Lower lobe of right lung (tissue), 2 donors: ENCODE results near the gene SRGAP1. TPM values are rescaled to one million over a fixed set of nuclear protein-coding genes. Genes with fewer than 3 reads are reported as not detected.

Experiments
- ATAC-seq, 2 donors: fragments of 200-7000 bp; cut with Tn5 transposase; one replicate each; pipeline ENCODE4 v1.9.1; 2020 to 2022; ENCODE audit warnings: mild to moderate bottlenecking in 2 of 2, moderate library complexity in 2 of 2
- DNase-seq: peaks from one replicate; pipeline ENCODE4 v3.0.0-alpha.2; 2020
- H3K27ac ChIP-seq: fragments of 200-600 bp; one replicate; pipeline ENCODE4 v1.8.0; 2022
- H3K27me3 ChIP-seq: fragments of 200-600 bp; one replicate; pipeline ENCODE4 v1.8.0; 2022; ENCODE audit warnings: low read depth
- H3K36me3 ChIP-seq: fragments of 200-600 bp; one replicate; pipeline ENCODE4 v1.8.0; 2022; ENCODE audit warnings: mild to moderate bottlenecking
- H3K4me1 ChIP-seq: fragments of 200-600 bp; one replicate; pipeline ENCODE4 v1.8.0; 2022
- H3K4me3 ChIP-seq: fragments of 200-600 bp; one replicate; pipeline ENCODE4 v1.8.0; 2022; ENCODE audit warnings: mild to moderate bottlenecking
- H3K9me3 ChIP-seq: fragments of 200-600 bp; one replicate; pipeline ENCODE4 v1.8.0; 2022
- CTCF ChIP-seq: fragments of 200-600 bp; IDR thresholded peaks from one replicate; pipeline ENCODE4 v1.8.0; 2022; ENCODE audit warnings: antibody characterized with exemption, mild to moderate bottlenecking
- intact Hi-C: fragments of 100-400 bp; cut with DNase I; formaldehyde crosslinking; loops from one replicate; pipeline ENCODE4 v1.11.0; 2022
- total RNA-seq: library from RNA; stranded (reverse); fragmentation: NEBNext Ultra II Directional; extraction: Animal tissue kit (Norgen Biotek cat#: 25700); gene quantifications from one replicate; pipeline ENCODE4 v1.2.1, GENCODE V29; 2021
- donor health status: DM: no; HTN: yes; CAD: no; lungs with severe emphysema.

The SRGAP1 gene
- total RNA-seq, 1 donor from 2014 or later = 6.7 TPM

GRCh38 chr12:63978519-63978918, 134.0 kb downstream of the SRGAP1 start:
- intact Hi-C loops = no loop called here
- no peak for ATAC-seq
- H3K27me3 ChIP-seq = no peaks in the 10 kb centered on the region

GRCh38 chr12:63980211-63980610, 135.7 kb downstream of the SRGAP1 start:
- intact Hi-C loops = no loop called here
- Histone ChIP-seq H3K27me3 (no peaks in the 10 kb centered on the region), H3K4me3 (no peak overlapping the region)

More at GRCh38 chr12:63978519-63978918, 134.0 kb downstream of the SRGAP1 start:
- no peak overlapping the region for H3K4me3 ChIP-seq
- no peaks in the 10 kb centered on the region for H3K9me3 ChIP-seq
- DNase-seq = no peak
- H3K4me1 ChIP-seq = no peaks in the 10 kb centered on the region
- H3K27ac ChIP-seq = no peak overlapping the region
- TF ChIP-seq CTCF = no peak
- H3K36me3 ChIP-seq = no peaks in the 10 kb centered on the region

DNA sequence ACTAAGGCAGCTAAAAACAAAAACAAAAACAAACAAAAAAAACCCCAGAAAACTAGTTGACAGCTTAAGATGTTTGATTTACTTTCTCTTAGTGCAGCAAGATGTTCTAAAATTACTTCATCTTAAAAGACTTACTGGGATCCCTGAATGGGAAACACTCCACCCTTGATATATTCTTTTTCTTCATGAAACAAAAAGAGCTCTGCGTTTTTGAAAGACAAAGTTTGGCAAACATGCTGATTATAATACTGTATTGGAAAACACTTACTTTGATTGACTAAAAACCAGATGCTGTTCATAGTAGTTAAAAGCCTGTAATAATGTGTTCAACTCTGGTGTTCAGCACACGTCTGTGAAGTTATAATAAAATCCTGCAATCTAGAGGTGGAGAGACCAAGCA, 136.8 kb downstream of the SRGAP1 start:
- Histone ChIP-seq H3K4me1 (no peaks in the 10 kb centered on the region), H3K36me3 (no peaks in the 10 kb centered on the region), H3K27me3 (no peaks in the 10 kb centered on the region), H3K9me3 (no peaks in the 10 kb centered on the region), H3K4me3 (no peak overlapping the region), H3K27ac (no peak overlapping the region)
- DNase-seq = no peak
- TF ChIP-seq CTCF = no peak
- no peak for ATAC-seq
- intact Hi-C loops = no loop called here

More at GRCh38 chr12:63980211-63980610, 135.7 kb downstream of the SRGAP1 start:
- ATAC-seq = no peak
- no peak overlapping the region for H3K27ac ChIP-seq
- no peaks in the 10 kb centered on the region for H3K36me3 ChIP-seq
- TF ChIP-seq CTCF = no peak
- H3K9me3 ChIP-seq = no peaks in the 10 kb centered on the region
- H3K4me1 ChIP-seq = no peaks in the 10 kb centered on the region
- no peak for DNase-seq

DNA sequence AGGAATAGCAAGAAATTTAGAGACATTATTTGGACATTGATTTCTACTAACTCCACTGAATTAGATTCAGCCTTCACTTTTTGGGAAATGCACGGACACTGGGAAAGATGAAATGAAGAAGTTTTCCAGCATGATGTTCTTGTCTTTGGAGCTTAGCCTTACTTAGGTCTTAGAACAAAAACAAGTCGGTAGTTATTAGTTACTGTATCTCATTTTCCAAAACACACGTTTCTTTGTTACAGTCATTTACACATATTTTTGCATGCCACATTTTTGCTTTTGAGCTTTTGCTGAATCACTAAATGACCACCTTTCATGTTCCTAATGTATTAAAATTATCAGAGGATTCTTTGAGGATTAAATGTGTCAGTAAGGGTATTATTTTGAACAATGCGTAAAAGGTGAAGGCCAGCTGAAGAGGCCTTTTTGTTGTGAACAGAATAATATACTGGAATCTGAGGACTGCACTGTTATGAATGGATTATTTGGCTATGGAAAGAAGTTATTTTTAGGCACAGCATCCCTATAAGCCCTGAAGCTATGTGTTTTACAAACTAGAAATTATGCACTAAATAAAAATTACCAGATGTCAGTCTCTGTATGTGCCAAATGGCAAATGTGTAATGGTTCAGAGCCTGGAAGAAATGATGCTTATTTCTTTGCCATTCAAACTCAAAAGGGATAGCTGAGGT, 138.2 kb downstream of the SRGAP1 start:
- no peaks in the 10 kb centered on the region for H3K9me3 ChIP-seq
- no peak for TF ChIP-seq CTCF
- DNase-seq = no peak
- intact Hi-C loops = no loop called here
- ATAC-seq = no peak
- no peaks in the 10 kb centered on the region for H3K27me3 ChIP-seq
- H3K36me3 ChIP-seq = no peaks in the 10 kb centered on the region
- H3K4me3 ChIP-seq = no peak overlapping the region
- no peaks in the 10 kb centered on the region for H3K4me1 ChIP-seq
- H3K27ac ChIP-seq = no peak overlapping the region

GRCh38 chr12:63985456-63985855, 141.0 kb downstream of the SRGAP1 start:
- intact Hi-C loops = no loop called here
- ATAC-seq (no peak), DNase-seq (no peak)
- no peak overlapping the region for H3K27ac ChIP-seq
- H3K4me3 ChIP-seq = no peak overlapping the region
- no peaks in the 10 kb centered on the region for H3K9me3 ChIP-seq
- H3K4me1 ChIP-seq = peaks cover 4% of the 10 kb centered on the region
- H3K36me3 ChIP-seq = no peaks in the 10 kb centered on the region
- TF ChIP-seq CTCF = no peak
- no peaks in the 10 kb centered on the region for H3K27me3 ChIP-seq
